GM10248 (cell line): ENCODE data around the gene DNAJC1.

Experiments used
- CTCF ChIA-PET: fragments of 300-600 bp; sonication (Branson Sonifier 250); formaldehyde crosslinking; extraction: SDS; loops from one replicate; lab custom pipeline; 2021; ENCODE audit warnings: antibody characterized with exemption; lab: Yijun Ruan, JAX
- POLR2A ChIA-PET: fragments of 350-650 bp; sonication (Branson Sonifier 250); formaldehyde crosslinking; extraction: SDS; loops from one replicate; lab custom pipeline; 2020; ENCODE audit warnings: antibody characterized with exemption; lab: Yijun Ruan, JAX
- DNase-seq: peaks from one replicate; pipeline ENCODE4 v3.0.0; 2012; ENCODE audit errors: extremely low spot score
- CTCF ChIP-seq: IDR thresholded peaks from 2 replicates; pipeline ENCODE4 v1.5.1; 2012; ENCODE audit warnings: mild to moderate bottlenecking, low read depth; ENCODE audit errors: extremely low read depth, missing control alignments, control extremely low read depth

DNAJC1 gene

GRCh38 chr10:21744223-21744622 is 259.3 kb downstream of the DNAJC1 start:
- DNase-seq = no peak
- ChIA-PET CTCF (interaction anchor here (1.6 kb wide), 1 partner anchor 10 kb away, joined by 5 read pairs; no protein-coding TSS in a partner anchor), POLR2A (no interaction called here)
- TF ChIP-seq CTCF = no peak

DNA sequence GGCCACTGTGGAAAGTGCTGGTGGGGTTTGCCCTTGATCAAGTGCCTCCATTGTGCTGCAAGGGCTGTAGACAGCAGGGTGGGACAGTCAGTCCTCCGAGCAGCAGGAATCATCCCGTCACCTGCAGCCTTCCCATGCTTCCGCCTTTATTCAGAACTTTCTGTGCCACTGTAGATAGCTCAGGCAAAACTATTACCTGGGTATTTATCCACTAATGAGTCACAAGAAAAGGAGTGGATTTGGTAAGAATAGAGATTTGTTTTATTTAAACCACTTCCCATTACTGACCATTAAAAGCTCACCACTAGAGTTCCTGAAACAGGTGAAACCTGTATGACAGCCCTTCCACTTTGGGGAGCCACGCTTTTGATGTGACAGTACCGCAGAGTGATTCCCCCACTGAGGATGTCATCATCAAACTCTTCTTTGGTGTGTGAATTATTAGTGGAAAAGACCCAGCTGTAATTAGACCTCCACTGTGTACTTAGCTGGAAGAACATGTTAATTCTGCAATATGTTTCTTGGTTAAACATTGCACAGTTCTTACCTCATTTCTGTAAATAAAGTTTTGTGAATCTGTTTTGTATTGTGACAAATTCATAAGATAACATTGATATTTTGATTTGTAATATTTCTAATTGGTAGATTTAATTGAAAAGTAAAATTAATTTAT is 260.7 kb downstream of the DNAJC1 start:
- no peak for DNase-seq
- TF ChIP-seq CTCF = no peak
- CTCF ChIA-PET = interaction anchor here (1.5 to 1.9 kb wide), 3 partner anchors 9 to 22 kb away, joined by 4 to 5 read pairs (median 5); no protein-coding TSS in a partner anchor
- POLR2A ChIA-PET = interaction anchor here (0.7 kb wide), 1 partner anchor 574 kb away, joined by 3 read pairs; no protein-coding TSS in a partner anchor

DNA sequence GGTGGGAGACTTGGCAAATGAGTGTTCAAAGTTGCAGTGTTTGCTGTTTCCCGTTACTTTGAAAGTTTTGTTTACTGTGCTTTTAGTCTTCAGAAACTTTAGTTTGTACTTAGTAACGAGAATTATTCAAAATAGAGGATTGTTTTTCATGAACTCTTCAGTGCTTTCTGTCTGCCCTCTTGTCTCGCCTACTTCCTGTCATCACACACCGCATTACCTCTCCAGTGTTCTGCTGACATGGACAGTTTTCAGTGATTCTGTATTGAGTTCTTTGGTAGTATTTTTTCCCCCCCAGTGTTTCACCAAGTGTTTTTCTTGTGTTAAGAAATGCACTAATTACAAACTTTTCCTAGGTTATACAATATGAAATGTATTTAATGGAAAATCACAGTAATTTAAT is 262.5 kb downstream of the DNAJC1 start:
- ChIA-PET CTCF (interaction anchor here (1.5 to 1.9 kb wide), 2 partner anchors 8 to 18 kb away, joined by 3 to 5 read pairs; no protein-coding TSS in a partner anchor), POLR2A (no interaction called here)
- no peak for DNase-seq
- no peak for TF ChIP-seq CTCF

GRCh38 chr10:21737106-21737505 is 266.4 kb downstream of the DNAJC1 start:
- TF ChIP-seq CTCF = no peak
- ChIA-PET POLR2A (no interaction called here), CTCF (no interaction called here)
- no peak for DNase-seq

GRCh38 chr10:21733710-21734109 is 269.8 kb downstream of the DNAJC1 start:
- DNase-seq = no peak
- POLR2A ChIA-PET = no interaction called here
- TF ChIP-seq CTCF = no peak
- CTCF ChIA-PET = interaction anchor here (1.1 to 6.7 kb wide), 6 partner anchors 9 to 455 kb away, joined by 3 to 51 read pairs (median 10); no protein-coding TSS in a partner anchor

DNA sequence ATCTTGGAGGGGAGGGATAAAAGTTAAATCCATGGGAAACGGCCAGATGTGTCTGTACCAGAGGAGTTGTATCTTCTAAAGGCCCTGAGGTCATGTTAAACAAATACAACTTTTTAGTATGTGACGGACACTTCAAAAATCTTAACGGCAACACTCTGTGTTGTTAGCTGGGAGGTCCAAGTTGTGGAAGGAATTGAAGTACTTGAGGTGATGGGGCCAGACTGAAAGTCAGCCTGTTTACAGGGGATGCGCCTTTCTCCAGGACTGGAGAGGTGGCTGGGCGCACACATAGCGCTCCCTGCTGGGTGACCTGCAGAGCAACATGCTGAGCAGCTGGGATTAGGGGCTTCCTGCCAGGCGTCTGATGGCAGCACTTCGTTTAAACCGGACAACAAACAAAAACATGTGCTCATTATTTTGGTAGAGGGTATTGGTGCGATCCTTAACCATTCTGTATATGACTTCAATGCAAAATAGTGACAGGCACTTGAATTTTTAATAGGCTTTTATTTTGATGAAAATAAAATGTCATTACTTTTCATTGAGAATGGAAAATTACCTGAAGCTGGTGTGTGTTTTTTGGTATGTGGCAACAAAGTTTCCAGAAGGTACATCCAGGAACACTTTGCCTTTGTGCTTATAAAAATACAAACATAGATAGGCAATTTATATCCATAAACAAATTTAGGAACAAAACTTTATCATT is 271.3 kb downstream of the DNAJC1 start:
- ChIA-PET CTCF (interaction anchor here (0.6 to 6.7 kb wide), 14 partner anchors 9 to 457 kb away, joined by 3 to 51 read pairs (median 3); no protein-coding TSS in a partner anchor), POLR2A (no interaction called here)
- peak; percentile 85 for TF ChIP-seq CTCF
- DNase-seq = peak; percentile 75
